Uterus (tissue), 4 donors: ENCODE results near the gene CSF1. TPM values are rescaled to one million over a fixed set of nuclear protein-coding genes. Genes with fewer than 3 reads are reported as not detected.

ENCODE experiments used
- DNase-seq, 2 donors: peaks; one replicate each; pipeline ENCODE4 v3.0.0-alpha.2; 2019 to 2020
- H3K27ac ChIP-seq, 2 donors: fragments of 200-600 bp; sonication (generic); 1 replicate in 1 of 2; 2 replicates in 1 of 2; pipeline ENCODE4 v1.5.1; 2016 to 2018
- H3K27me3 ChIP-seq, 2 donors: fragments of 200-600 bp; sonication (generic); one replicate each; pipeline ENCODE4 v1.5.1; 2018 to 2019; ENCODE audit warnings: control low read depth in 1 of 2
- H3K36me3 ChIP-seq, 2 donors: fragments of 200-600 bp; sonication (generic); one replicate each; pipeline ENCODE4 v1.5.1; 2019; ENCODE audit warnings: control low read depth in 1 of 2
- H3K4me1 ChIP-seq, 2 donors: fragments of 200-600 bp; sonication (generic); one replicate each; pipeline ENCODE4 v1.5.1; 2018 to 2019; ENCODE audit warnings: control low read depth in 1 of 2
- H3K4me3 ChIP-seq, 2 donors: fragments of 200-600 bp; sonication (generic); 1 replicate in 1 of 2; 2 replicates in 1 of 2; pipeline ENCODE4 v1.5.1; 2018 to 2019; ENCODE audit warnings: mild to moderate bottlenecking in 1 of 2
- H3K9me3 ChIP-seq, 2 donors: fragments of 200-600 bp; sonication (generic); one replicate each; pipeline ENCODE4 v1.5.1; 2019; ENCODE audit warnings: control low read depth in 1 of 2
- POLR2A ChIP-seq, 2 donors: fragments of 450-650 bp; IDR thresholded peaks; one replicate each; pipeline ENCODE4 v1.6.1; 2016; ENCODE audit warnings: antibody characterized with exemption in 2 of 2, mild to moderate bottlenecking in 1 of 2, moderate library complexity in 1 of 2
- intact Hi-C: fragments of 100-400 bp; cut with DNase I; formaldehyde crosslinking; loops from one replicate; pipeline ENCODE4 v1.15.1; 2023; ENCODE audit warnings: low total_unique reads
- total RNA-seq, 4 donors: library from RNA; depleted of rRNA in 3 of 4; stranded (reverse); fragments of >200 nt in 3 of 4; gene quantifications; one replicate each; pipeline versions ENCODE4 v1.1.0 to v1.2.4, GENCODE V29; 2014 to 2023
- TF ChIP-seq, protein P1 (sequence below), 4 experiments: fragments of 200-600 bp in 2 of 4; fragments of 450-650 bp in 2 of 4; sonication (generic) in 2 of 4; IDR thresholded peaks; one replicate each; pipeline ENCODE4 v1.5.1; 2016 to 2019; ENCODE audit warnings: antibody characterized with exemption in 4 of 4, mild to moderate bottlenecking in 2 of 4, moderate library complexity in 1 of 4
- donor health status: DM: yes; HTN: yes; CAD: no.

The CSF1 gene
- total RNA-seq, 4 donors from 2014 or later: 19.8 to 48.2 (median 34.2) TPM

DNA sequence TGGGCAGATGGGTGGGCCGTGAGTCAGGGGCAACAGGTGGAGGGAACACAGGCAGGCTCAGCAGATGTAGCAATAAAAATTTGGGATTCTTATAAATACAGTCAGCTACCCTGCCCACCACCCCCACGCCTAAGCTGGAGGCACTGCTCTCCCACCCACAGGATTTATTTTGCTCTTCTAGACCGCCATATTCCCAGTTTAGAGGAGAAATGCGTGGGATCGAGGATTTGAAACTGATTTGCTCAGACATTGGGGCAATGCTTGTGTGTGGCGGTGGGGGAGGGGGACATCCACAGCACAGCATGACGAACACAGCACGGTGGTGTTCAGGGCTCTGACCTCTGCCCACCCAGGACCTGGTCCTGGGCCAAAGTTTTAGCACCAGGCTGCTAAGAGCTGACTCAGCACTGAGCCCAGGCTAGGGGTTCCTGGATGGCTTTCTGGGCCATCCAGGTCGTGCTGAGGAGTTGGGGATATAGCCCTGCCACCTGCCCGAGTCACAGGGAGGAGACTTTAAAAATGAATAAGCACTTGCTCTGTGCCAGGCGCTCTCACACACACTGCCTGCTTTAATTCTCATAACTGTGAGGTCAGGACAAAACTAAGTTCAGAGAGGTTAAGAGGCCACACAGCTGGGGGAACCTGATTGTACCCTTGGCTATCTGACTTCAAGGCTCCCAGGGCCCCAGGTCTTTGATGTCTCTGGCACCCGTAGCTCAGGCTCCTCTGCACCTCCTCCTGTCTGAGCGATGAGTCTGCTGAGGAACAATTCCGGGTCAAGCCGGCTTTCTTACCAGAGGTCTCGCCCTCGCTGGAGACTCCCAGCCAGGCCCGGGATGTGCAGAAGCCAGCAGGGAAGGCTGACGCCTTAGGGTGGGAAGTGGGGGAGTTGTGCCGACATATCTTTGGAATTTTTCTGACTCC is 29.4 kb upstream of the CSF1 start:
- Histone ChIP-seq H3K4me1 (peaks cover 8 to 10% of the 10 kb centered on the region in 2 donors), H3K4me3 (no peak overlapping the region), H3K9me3 (no peaks in the 10 kb centered on the region), H3K36me3 (no peaks in the 10 kb centered on the region), H3K27me3 (no peaks in the 10 kb centered on the region), H3K27ac (peak overlapping the region; percentile 64 to 90)
- intact Hi-C loops: no loop called here
- TF ChIP-seq POLR2A (IDR thresholded peaks at IDR 0.05): no peak
- TF ChIP-seq, protein P1, sequence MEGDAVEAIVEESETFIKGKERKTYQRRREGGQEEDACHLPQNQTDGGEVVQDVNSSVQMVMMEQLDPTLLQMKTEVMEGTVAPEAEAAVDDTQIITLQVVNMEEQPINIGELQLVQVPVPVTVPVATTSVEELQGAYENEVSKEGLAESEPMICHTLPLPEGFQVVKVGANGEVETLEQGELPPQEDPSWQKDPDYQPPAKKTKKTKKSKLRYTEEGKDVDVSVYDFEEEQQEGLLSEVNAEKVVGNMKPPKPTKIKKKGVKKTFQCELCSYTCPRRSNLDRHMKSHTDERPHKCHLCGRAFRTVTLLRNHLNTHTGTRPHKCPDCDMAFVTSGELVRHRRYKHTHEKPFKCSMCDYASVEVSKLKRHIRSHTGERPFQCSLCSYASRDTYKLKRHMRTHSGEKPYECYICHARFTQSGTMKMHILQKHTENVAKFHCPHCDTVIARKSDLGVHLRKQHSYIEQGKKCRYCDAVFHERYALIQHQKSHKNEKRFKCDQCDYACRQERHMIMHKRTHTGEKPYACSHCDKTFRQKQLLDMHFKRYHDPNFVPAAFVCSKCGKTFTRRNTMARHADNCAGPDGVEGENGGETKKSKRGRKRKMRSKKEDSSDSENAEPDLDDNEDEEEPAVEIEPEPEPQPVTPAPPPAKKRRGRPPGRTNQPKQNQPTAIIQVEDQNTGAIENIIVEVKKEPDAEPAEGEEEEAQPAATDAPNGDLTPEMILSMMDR (IDR thresholded peaks at IDR 0.05): no peak
- DNase-seq: peak in 1 of 2 donors; percentile 60

GRCh38 chr1:109881906-109882287 is 28.8 kb upstream of the CSF1 start:
- Histone ChIP-seq H3K27ac (peak overlapping the region; percentile 64 to 90), H3K36me3 (no peaks in the 10 kb centered on the region), H3K27me3 (no peaks in the 10 kb centered on the region), H3K4me1 (peaks cover 3 to 10% of the 10 kb centered on the region in 2 donors), H3K4me3 (no peak overlapping the region), H3K9me3 (no peaks in the 10 kb centered on the region)
- TF ChIP-seq, protein P1 (IDR thresholded peaks at IDR 0.05): no peak
- no peak for TF ChIP-seq POLR2A (IDR thresholded peaks at IDR 0.05)
- DNase-seq: no peak
- intact Hi-C loops: no loop called here

- peak overlapping the region; percentile 64 to 90 for H3K27ac ChIP-seq
- H3K4me3 ChIP-seq: no peak overlapping the region
- H3K36me3 ChIP-seq: no peaks in the 10 kb centered on the region
- intact Hi-C loops: no loop called here
- no peaks in the 10 kb centered on the region for H3K9me3 ChIP-seq
- H3K27me3 ChIP-seq: no peaks in the 10 kb centered on the region
- TF ChIP-seq POLR2A (IDR thresholded peaks at IDR 0.05): no peak
- TF ChIP-seq, protein P1 (IDR thresholded peaks at IDR 0.05): no peak
- no peak for DNase-seq
- H3K4me1 ChIP-seq: peaks cover 0 to 6% of the 10 kb centered on the region in 2 donors
Measured at GRCh38 chr1:109882288-109883245, 28.1 kb upstream of the CSF1 start.

DNA sequence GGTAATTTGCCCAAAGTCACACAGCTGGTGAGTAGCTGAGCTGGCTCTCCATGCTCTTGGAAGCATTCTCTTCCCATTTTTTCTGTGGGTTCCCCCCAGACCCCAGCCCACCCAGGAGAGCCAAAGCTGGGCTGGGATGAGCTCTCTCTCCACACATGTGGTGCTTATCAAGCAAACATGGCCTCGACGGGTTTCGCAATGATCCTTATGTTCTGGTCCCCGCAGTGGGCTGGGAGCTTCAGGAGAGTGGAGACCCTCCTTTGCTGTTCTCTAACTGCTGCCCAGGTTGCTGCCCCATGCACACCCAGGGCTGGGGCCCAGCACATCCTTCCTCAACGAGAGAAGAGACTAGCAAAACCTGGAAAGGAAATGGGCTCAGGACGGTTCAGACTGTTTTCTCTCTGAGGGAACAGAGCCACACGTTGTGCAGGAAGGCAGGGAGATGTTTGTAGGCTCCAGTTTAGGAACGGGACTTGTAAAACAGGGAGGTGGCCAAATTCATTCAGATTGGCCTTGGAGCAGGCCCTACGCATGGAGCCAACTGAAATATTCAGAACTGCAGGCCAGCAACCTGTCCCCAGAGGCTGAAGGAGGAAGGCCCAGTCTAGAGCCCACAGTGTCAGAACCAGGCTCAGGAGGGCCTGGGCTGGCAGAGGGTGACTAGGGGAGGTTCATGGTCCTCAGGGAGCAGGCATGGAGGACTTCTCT is 27.2 kb upstream of the CSF1 start:
- H3K4me1 ChIP-seq: peaks cover 0 to 6% of the 10 kb centered on the region in 2 donors
- H3K27ac ChIP-seq: peak overlapping the region; percentile 47 to 90
- DNase-seq: peak; percentile 45 to 72
- no peaks in the 10 kb centered on the region for H3K27me3 ChIP-seq
- intact Hi-C loops: no loop called here
- no peak for TF ChIP-seq POLR2A (IDR thresholded peaks at IDR 0.05)
- TF ChIP-seq, protein P1 (IDR thresholded peaks at IDR 0.05): no peak
- H3K36me3 ChIP-seq: no peaks in the 10 kb centered on the region
- no peak overlapping the region for H3K4me3 ChIP-seq
- H3K9me3 ChIP-seq: no peaks in the 10 kb centered on the region
